Pulmonary artery endothelial cell (primary cell): ENCODE results near the gene NFATC1. TPM values are rescaled to one million over a fixed set of nuclear protein-coding genes. Genes with fewer than 3 reads are reported as not detected.
"Not testable (repeated sequence)": the region's sequence is repeated elsewhere in the genome, so short reads cannot be mapped to it uniquely, and the experiment has no call there.

ENCODE experiments used
- DNase-seq: peaks from one replicate; pipeline ENCODE4 v3.0.0-alpha.2; 2011; ENCODE audit warnings: low read depth, low spot score
- total RNA-seq: library from RNA; depleted of rRNA; stranded (reverse); fragments of >200 nt; gene quantifications from 2 replicates; pipeline ENCODE4 v1.2.3, GENCODE V29; 2014

The NFATC1 gene
- total RNA-seq, 1 donor from 2014 or later: 4.5 TPM

DNA sequence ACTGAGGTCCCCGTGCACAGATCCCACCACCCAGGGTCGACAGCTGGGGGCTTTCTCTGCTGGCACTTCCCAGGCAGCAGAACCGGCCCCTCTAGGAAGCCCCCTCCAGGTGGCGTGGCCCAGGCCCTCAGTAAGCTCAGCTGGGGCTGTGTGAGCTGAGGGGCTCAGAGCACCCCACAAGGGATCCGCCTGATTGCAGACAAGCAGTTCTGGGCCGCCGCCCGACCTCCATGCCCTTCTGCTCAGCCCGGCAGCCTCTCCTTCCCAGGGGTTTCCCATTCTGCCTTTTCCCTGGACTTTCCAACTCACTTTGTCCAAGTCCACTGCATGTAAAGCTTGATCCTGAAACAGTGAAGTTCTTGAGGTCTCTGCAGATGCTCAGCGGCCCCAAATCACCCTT is 76.4 kb downstream of the NFATC1 start:
- no peak for DNase-seq

DNA sequence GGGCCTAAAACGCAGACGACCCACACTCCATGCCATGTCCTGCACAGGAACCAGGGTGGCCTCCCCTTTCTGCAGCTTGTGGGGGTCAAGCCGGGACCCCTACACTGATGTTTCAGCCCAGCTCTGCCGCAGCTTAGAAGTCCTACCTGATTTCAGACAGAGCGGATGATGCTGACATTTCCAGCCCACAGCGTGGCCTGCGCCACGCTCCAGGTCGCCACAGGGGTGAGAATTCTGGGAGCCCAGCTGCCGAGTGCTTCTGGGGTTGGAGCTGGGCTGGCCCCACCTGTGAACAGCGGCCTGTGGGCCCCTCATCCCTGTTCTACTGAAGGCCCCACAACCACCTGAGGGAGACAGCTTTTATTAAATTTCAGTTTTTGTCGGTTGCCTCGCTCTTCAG is 77.2 kb downstream of the NFATC1 start:
- no peak for DNase-seq

DNA sequence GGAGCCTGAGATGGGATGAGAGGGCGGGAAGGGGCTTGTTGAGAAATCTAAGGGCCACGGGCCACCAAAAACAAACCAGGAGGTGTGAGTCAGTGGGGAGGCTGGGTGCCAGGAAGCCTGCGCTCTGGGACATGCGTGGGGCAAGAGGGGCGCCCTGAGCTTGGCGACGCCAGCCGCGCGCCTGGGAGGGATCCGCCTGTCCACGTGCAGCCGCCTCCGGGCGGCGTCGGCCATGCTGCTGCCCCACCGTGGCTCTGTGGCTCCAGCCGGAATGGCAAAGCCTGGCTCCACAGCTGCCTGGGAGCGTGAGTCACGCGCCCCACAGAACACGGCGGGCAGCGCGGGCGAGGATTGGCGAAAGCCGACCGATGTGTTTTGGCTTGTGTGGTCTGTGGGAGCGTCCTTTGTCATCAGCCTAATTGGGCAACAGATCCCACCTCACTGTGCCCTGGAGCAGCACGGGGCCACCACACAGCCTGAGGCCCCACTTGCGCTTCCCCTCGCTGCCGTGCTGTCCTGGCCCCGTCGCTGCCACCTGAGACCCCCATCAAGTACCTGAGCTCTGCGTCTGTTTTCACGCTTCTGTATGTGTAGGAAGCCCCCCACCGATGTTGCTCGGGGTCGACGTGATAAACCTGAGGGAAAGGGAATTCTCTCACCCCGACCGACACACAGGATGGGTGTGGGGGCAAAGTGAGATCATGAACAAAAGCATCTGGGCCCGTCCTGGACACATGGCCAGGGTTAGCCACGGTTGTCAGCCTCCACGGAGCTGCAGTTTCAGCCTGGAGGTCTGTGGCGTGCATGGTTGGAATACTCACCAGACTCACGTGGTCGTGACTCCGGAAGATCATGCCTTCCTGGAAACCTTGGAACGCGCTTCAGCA is 80.5 kb downstream of the NFATC1 start:
- DNase-seq: no peak

DNA sequence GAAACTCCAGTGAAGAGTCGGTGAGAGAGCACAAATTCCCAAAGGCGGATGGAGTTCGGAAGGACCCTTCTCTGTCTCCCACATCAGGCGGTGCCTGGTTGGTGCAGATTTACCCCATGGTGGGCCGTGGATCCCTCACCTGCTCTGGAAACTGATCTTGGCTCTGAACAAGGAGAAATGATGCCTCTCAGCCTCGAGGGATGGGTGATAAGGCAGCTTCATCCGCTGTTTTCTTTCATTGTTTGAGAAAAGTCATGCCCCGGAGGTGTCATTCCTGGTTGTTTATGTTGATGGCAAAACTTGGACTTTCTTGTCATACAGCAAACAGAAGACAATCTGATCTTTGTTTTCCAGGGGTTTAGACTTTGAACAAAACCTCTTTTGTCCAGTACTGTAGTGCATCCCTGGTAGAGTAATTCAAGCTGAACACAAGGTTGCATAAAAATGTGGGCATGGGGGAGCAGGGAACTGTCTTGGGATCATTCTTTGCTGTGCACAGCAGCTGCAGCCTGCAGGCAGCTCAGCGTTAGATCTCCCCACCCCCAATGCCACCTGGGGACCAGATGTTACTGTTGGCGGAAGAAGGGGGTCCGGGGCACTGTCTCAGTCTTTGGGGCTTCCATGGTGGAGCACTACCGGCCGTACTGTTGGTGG is 81.3 kb downstream of the NFATC1 start:
- DNase-seq: no peak

DNA sequence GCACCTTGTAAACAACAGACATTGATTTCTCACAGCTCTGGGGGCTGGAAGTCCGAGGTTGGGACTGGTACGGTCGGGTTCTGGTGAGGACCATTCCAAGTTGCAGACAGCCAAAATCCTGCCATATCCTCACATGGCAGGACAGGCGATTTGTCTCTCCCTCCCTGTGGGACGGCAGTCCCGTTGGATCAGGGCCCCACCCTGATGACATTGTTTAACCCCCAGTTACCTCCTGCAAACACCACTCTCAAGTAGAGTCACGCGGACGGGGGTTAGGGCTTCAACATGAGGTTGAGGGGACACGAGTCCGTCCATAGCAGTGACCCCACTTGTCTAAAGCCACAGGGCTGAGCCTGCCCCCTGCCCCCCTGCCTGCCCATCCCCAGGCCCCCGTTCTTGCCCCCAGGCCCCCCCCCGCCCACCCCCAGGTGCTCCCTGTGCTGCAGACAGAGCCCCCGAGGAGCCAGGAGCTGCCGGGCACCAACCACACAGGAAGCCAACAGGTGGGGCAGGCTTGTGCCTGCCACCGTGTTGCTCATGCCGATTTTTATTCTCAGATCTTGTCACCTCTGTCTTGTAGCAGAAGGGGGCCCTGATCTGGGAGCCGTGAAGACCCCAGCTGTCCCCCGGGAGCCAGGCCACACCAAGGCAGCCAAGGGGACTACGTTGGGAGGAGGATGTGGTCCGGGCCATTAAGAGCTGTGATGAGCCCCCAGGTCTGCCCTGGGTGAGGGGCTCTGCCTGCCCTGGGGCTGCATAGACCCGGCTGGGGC is 82.2 kb downstream of the NFATC1 start:
- no peak for DNase-seq

DNA sequence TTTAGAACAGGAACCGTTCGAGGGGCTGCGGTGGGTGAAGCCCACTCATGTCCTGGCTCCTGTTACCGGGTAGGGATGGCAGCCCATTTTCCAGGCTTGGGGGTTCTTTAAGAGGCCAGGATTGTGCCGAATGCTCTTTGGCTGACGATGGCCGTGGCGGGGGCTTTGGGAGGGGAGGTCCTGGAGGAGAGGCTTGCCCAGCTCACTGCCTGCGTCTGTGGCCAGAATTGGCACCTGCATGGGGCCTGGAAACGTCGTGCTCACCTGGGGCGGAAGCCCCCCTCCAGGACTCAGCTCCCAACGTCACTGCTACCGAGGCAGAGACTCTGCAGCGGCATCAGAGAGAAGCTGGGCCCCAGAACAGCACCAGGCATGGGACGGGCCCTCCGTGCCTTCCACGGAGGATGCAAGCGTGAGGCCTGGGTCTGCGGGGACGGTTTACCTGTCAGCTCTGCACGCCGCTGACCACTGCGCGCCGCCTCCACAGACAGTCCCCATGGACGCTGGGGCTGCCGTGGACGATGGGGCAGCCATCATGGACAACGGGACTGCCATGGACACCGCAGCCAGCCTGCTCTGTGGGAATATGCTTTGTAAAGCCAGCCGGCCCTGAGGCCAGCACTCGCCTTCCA is 82.9 kb downstream of the NFATC1 start:
- DNase-seq: no peak

DNA sequence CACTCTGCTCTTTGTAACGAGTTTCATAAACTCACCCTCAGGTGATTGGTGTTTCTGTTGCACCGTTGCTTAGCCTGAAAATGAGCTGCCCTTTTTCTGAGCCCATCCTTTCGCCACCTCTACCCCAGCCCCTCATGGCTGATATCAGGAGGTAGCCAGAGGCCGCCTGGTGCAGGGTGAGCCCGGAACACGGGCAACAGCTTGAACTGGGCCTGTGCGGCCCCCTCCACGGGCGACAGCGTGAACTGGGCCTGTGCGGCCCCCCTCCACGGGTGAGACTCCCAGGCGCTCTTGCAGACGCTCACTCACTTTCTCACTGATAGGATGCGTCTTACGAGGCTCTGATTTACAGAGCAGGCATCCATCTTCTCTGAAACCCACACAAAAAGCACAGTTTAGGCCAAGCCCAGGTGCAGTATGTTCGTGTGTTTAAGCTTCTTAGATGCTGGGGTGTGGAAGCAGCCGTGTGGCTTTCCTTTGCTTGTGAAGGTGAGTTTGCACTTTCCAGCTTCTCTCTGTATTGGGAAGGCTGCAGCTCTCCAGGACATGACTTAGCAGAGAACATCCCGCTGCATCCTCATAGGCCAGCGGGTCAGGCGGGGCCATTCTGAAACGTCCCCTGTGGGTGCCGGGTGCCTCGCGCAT is 83.5 kb downstream of the NFATC1 start:
- DNase-seq: no peak

DNA sequence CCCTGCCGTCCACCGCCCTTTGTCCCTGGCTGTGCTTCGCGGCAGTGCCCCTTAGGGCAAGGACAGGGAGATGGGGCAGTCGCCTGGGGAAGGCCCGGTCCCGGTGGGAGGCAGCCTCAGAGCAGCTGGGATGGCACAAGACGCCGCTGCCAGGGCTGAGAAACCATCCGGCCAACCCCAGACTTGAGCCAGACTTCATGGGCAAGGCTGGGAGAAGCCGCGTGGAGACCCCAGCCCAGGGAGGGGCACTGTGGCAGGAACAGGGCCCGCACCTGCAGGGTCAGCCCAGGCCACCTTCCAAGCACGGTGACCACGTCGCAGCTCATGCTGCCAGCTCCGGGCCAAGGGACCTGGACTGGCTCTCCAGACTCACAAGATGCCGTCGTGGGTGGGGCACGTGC is 84.0 kb downstream of the NFATC1 start:
- DNase-seq: no peak

DNA sequence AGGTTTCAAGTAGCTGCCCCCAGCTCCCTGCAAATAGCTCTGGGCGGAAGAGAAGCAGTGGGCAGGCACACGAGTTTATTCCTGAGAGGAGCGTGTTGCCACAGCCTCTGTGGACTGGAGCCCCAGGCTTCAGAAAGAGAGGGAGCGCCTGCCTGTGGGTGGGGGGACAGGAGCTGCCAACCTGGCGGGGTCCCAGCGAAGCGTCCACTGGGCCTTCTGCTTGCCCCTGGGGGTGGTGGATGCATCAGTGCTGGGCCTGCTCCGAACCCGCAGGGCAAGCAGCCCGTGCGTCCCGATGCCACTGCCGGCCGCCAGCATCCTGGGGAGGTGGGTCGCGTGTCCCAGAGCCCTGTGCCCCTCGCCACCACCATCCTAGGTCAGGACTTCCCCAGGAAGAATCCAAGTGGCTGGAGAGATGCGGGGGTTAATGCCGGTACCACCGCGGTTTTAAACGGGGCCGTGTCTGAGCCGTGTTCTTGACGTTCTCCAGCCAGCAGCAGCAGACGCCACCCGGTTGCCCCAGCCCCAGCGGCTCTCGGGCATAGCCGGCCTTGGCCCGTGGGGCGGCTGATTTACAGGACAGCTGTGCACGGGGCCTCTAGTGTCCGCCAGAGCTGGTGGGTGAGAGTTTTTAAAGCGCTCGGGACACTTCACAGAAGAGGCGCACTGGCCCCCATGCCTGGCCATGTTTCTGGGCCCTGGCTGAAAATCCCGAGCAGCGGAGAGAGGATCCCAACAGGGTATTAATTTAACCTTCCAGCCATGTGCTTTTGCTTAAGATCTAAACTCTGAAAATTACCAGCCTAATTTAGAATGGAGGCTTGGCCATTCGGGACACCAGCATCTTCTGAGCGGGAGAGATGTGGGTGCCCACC is 84.7 kb downstream of the NFATC1 start:
- DNase-seq: no peak

DNA sequence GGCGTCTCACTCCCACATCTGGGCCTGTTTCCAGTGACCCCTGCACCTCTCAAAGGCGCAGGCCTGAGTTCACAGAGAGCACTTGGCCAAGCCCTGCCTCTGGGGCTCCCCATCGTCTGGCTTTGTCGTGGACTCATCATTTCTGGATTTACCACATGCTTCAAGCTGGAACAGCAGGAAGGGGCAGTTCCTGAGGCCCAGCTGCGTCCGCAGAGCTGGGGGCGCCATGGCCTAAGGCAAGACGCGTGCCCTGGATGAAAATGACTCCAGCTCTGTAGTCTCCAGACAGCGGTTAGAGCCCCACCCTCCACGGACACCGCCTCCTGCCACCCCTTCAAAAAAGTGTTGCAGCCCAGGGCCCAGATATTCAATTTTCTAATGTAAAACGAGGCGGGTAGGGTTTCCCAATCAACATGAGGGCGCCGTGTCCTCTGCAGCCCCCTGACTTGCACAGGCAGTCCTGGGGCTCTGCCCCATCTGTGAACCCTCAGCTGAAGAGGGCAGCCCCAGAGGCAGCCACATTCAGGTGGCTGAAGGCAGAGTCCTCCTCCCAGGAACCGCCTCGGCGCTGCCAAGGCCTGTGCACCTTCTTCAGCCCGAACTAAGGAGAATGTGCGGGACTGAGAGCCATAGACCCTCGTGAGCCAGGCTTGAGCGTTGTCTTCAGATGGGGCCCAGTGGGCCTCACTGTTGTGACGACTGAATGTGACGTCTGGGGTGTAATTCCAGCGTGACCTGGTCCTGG is 85.5 kb downstream of the NFATC1 start:
- DNase-seq: no peak

DNA sequence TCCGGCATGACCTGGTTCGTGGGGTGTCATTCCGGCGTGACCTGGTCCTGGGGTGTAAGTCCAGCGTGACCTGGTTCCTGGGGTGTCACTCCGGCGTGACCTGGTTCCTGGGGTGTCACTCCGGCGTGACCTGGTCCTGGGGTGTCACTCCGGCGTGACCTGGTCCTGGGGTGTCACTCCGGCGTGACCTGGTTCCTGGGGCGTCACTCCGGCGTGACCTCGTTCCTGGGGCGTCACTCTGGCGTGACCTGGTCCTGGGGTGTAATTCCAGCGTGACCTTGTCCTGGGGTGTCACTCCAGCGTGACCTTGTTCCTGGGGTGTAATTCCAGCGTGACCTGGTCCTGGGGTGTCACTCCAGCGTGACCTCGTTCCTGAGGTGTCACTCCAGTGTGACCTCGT is 87.7 kb downstream of the NFATC1 start:
- DNase-seq: not testable (repeated sequence)

DNA sequence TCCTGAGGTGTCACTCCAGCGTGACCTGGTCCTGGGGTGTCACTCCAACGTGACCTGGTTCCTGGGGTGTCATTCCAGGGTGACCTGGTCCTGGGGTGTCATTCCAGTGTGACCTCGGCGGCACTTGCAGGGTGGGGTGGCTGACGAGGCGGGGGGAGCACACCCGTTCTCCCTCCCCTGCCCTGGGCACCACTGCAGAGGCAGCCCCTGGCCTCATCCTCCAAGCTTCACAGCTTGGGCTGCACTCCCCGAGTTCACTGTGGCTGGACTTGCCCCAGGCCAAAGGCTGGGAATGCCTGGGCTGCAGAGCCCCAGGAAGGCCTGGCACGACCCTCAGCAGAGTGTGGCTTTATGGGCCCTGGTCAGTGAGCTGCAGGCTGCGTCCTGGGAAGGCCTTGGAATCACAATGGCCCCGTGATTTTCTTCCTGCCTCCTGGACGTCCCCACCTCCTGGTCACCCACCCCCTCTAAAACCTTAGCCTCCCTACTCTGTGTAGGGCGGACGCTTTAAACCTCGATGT is 88.3 kb downstream of the NFATC1 start:
- no peak for DNase-seq

DNA sequence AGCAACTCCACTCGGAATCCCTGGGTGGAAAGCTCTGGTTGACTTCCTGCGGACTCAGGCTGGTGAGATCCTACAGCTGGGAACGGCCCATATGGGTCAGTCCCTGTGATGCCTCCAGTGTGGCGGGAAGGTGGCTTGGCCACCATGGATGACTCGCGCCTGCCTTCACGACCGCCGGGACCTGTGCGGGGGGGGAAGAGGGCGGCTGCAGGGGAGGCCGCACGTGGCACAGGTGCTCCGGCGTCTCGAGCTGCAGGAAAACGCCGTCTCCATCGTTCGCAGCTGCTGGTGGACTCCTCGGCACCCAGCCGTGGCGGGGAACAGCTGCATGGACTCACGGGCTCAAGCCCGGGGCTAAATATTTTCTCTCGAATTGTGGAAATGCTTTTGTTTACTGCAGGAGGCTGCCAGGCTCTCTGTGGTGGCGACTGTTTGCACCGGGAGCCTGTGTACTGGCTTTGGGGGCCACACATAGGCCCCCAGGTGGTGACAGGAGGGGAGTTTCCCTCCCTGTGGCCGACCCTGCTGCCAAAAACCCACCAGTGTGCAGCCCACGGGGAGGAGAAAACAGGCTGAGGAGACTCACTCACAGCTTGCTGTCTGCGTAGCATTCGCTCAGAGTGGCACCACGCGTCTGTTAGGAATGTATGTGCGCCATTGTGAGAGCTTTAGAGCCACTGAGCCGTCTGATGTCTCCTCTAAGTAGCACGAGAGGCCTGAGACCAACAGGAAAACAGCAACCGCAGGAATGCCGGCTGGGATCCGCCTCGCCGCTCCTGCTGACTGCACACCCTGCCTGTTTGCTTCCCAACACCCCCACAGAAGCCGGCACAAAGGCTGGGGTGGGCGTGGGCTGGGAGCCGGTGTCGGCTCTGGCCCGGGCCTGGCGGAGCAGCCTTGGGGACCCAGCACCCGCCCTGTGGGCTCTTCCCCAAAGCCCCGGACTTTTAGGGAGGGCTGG is 89.2 kb downstream of the NFATC1 start:
- peak; percentile 89 for DNase-seq

DNA sequence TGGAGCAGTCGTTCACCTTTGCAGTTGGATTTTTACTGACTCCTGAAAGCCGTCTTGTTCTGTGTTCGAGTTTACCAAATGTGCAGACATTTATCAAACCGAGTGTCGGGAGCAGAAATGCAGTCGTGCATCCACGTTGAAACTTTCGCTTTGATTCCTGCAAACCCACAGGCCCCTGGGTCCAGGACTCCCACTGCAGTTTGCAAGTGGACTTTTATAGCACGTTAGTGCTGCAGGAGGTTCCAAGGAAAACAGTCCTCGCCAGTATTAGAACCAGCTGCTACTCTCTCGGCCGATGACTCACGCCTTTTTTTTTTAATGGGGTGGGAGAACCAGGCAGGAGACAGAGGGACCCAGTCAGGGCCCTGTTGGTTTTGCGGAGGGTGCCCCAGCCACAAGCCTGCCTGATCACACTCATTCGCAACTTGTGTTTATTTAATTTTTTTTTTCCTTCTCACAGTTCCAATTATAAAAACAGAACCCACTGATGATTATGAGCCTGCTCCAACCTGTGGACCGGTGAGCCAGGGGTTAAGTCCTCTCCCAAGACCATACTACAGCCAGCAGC is 90.1 kb downstream of the NFATC1 start:
- no peak for DNase-seq

DNA sequence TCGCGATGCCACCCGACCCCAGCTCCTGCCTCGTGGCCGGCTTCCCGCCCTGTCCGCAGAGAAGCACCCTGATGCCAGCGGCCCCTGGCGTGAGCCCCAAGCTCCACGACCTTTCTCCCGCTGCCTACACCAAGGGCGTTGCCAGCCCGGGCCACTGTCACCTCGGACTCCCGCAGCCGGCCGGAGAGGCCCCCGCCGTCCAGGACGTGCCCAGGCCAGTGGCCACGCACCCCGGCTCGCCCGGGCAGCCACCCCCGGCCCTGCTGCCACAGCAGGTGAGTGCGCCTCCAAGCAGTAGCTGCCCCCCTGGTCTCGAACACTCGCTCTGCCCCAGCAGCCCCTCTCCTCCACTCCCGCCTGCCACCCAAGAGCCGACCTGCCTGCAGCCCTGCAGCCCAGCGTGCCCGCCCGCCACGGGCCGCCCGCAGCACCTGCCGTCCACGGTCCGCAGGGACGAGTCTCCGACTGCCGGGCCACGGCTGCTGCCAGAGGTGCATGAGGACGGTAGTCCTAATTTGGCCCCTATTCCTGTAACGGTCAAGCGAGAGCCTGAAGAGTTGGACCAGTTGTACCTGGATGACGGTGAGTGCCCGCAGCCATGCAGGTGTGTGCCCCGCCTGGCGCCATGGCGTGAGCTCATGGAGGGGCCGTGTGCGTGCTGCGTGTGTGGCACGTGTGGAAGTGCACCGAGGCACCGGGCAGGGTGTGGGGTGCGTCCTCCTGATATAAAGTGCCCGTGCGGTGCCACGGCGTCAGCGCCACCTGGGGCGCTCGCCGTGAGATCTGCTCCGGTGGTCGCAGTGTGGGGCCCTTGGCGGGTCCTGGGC is 90.8 kb downstream of the NFATC1 start:
- DNase-seq: no peak

DNA sequence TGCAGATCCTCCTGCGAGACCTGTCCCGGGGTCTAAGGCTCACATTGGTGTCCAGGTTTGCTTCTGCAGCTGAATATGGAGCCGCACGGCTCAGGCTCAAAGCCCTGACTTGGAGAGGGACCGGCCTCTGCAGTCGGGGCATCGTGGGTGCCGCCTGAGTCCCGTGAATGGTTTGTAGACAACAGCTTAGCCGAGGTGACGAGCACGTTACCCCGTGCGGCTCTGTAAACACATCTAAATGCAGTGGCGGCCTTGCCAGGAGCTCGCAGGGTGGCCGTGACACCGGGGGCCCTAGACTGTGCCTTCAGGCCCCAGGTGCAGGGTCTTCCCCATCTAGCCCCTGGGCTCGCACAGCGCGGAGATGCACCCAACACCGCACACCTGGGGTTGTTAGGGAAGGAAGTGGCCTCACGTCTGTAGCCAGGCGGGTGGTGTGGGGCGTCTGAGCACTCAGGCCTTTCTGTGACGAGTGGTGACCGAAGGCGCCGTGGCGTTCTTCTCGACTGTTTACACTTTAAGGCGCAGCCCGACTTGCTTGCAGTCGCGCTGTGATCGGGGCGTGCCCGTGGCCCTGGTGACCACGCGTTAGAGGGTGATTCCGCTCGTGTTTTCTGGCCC is 91.6 kb downstream of the NFATC1 start:
- no peak for DNase-seq
